HG03280 (cell line): ENCODE measurements around the gene CTNNB1.
A peak's percentile ranks its signal among the peaks of the same experiment; 100 is the strongest.

Experiments used
- ATAC-seq: cut with Tn5 transposase; IDR thresholded peaks from one replicate; pipeline ENCODE4 v1.9.1; 2021; ENCODE audit warnings: mild to moderate bottlenecking, moderate library complexity; ENCODE audit not compliant: unreplicated experiment

CTNNB1 gene

GRCh38 chr3:41198950-41199865 lies at the start of gene CTNNB1:
CTNNB1 (plus strand) TSS chr3:41199505; CDS start chr3:41224069, 24,564 bp downstream.
- peak; percentile 76 for ATAC-seq

GRCh38 chr3:41155834-41156233 lies 43.5 kb upstream of the CTNNB1 start:
- no peak for ATAC-seq

GRCh38 chr3:41158947-41159346 lies 40.4 kb upstream of the CTNNB1 start:
- no peak for ATAC-seq

- no peak for ATAC-seq
Observed at GRCh38 chr3:41159588-41160189, 39.6 kb upstream of the CTNNB1 start.

- no peak for ATAC-seq
Observed at GRCh38 chr3:41162541-41162940, 36.8 kb upstream of the CTNNB1 start.

- ATAC-seq = no peak
Observed at GRCh38 chr3:41163006-41163405, 36.3 kb upstream of the CTNNB1 start.

- no peak for ATAC-seq
Observed at GRCh38 chr3:41163421-41163820, 35.9 kb upstream of the CTNNB1 start.

GRCh38 chr3:41164777-41165176 lies 34.5 kb upstream of the CTNNB1 start:
- ATAC-seq = no peak

GRCh38 chr3:41167722-41168497 lies 31.4 kb upstream of the CTNNB1 start:
- ATAC-seq = no peak

- no peak for ATAC-seq
Observed at GRCh38 chr3:41169023-41169422, 30.3 kb upstream of the CTNNB1 start.

GRCh38 chr3:41173926-41174885 lies 25.1 kb upstream of the CTNNB1 start:
- ATAC-seq = no peak

GRCh38 chr3:41175365-41175764 lies 23.9 kb upstream of the CTNNB1 start:
- no peak for ATAC-seq

GRCh38 chr3:41176596-41176995 lies 22.7 kb upstream of the CTNNB1 start:
- ATAC-seq = no peak

- ATAC-seq = no peak
Observed at GRCh38 chr3:41178576-41178975, 20.7 kb upstream of the CTNNB1 start.

GRCh38 chr3:41180396-41180795 lies 18.9 kb upstream of the CTNNB1 start:
- no peak for ATAC-seq

- ATAC-seq = no peak
Observed at GRCh38 chr3:41182504-41183059, 16.7 kb upstream of the CTNNB1 start.

GRCh38 chr3:41184394-41184793 lies 14.9 kb upstream of the CTNNB1 start:
- ATAC-seq = no peak

- no peak for ATAC-seq
Observed at GRCh38 chr3:41186297-41186696, 13.0 kb upstream of the CTNNB1 start.

GRCh38 chr3:41188306-41188705 lies 11.0 kb upstream of the CTNNB1 start:
- no peak for ATAC-seq
